Calu3 (cell line): Measurements from ENCODE around the gene CD34. TPM values are rescaled to one million over a fixed set of nuclear protein-coding genes. Genes with fewer than 3 reads are reported as not detected.
"Not testable (repeated sequence)": the region's sequence is repeated elsewhere in the genome, so short reads cannot be mapped to it uniquely, and the experiment has no call there.

Experiments used
- BruUV-seq: library from RNA; stranded (reverse); fragments of 400-500 nt; replicated peaks from 2 replicates; lab custom pipeline; 2021; lab: Mats Ljungman, UMichigan
- CTCF ChIA-PET: fragments of 300-600 bp; sonication (Branson Sonifier 250); formaldehyde crosslinking; loops from one replicate; lab custom pipeline; 2022; ENCODE audit warnings: antibody characterized with exemption; lab: Charles Lee
- DNase-seq: peaks from one replicate; pipeline ENCODE4 v3.0.0; 2022
- H3K27ac Mint-ChIP-seq: one replicate; pipeline ENCODE4 v1.8.0; 2022; ENCODE audit warnings: mixed read lengths; ENCODE audit not compliant: unreplicated experiment
- H3K27me3 Mint-ChIP-seq: one replicate; pipeline ENCODE4 v1.8.0; 2022; ENCODE audit warnings: mixed read lengths; ENCODE audit not compliant: unreplicated experiment
- H3K36me3 Mint-ChIP-seq: one replicate; pipeline ENCODE4 v1.8.0; 2022; ENCODE audit warnings: mild to moderate bottlenecking, moderate library complexity, mixed read lengths; ENCODE audit not compliant: insufficient read depth, unreplicated experiment
- H3K4me1 Mint-ChIP-seq: one replicate; pipeline ENCODE4 v1.8.0; 2022; ENCODE audit warnings: mild to moderate bottlenecking, low read depth, mixed read lengths; ENCODE audit not compliant: unreplicated experiment
- H3K4me3 Mint-ChIP-seq: one replicate; pipeline ENCODE4 v1.8.0; 2022; ENCODE audit warnings: mild to moderate bottlenecking, low read depth, moderate library complexity, mixed read lengths; ENCODE audit not compliant: unreplicated experiment
- H3K9me3 Mint-ChIP-seq: one replicate; pipeline ENCODE4 v1.8.0; 2022; ENCODE audit warnings: low read depth, mixed read lengths; ENCODE audit not compliant: unreplicated experiment
- intact Hi-C: fragments of 100-400 bp; cut with micrococcal nuclease; formaldehyde crosslinking; loops from one replicate; pipeline ENCODE4 v1.10.0; 2022; ENCODE audit not compliant: unreplicated experiment
- total RNA-seq: library from RNA; stranded (reverse); gene quantifications from 2 replicates; pipeline ENCODE4 v1.2.3, GENCODE V29; 2022
- TF ChIP-seq, protein P1 (sequence below): fragments of 200-600 bp; IDR thresholded peaks from one replicate; pipeline ENCODE4 v1.8.0; 2022; ENCODE audit warnings: antibody characterized with exemption; ENCODE audit not compliant: unreplicated experiment

CD34 gene
- total RNA-seq, 1 experiment from 2014 or later, result 0.24 TPM

DNA sequence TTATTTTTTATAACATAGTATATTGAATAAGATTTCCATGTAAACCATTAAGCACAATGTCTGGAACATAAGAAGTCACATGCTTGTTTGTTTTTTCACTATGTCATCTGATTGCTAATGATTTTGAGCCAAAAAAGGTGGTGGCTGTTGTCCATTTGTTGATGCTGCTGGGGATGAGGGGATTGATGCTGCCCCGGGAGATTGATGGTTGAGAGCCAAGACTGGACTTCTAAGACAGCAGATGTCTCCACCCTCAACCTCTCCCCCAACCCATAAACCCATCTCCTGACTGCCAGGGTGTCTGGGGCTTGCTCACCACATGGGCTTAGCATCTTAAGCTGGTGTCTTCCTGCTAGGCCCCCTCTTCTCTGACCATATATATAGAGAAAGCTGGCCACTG is 35.8 kb upstream of the CD34 start:
- H3K4me1 Mint-ChIP-seq, result no peaks in the 10 kb centered on the region
- DNase-seq, result no peak
- BruUV-seq, result no TSS peak
- no peaks in the 10 kb centered on the region for H3K9me3 Mint-ChIP-seq
- H3K27me3 Mint-ChIP-seq, result no peaks in the 10 kb centered on the region
- TF ChIP-seq, protein P1, sequence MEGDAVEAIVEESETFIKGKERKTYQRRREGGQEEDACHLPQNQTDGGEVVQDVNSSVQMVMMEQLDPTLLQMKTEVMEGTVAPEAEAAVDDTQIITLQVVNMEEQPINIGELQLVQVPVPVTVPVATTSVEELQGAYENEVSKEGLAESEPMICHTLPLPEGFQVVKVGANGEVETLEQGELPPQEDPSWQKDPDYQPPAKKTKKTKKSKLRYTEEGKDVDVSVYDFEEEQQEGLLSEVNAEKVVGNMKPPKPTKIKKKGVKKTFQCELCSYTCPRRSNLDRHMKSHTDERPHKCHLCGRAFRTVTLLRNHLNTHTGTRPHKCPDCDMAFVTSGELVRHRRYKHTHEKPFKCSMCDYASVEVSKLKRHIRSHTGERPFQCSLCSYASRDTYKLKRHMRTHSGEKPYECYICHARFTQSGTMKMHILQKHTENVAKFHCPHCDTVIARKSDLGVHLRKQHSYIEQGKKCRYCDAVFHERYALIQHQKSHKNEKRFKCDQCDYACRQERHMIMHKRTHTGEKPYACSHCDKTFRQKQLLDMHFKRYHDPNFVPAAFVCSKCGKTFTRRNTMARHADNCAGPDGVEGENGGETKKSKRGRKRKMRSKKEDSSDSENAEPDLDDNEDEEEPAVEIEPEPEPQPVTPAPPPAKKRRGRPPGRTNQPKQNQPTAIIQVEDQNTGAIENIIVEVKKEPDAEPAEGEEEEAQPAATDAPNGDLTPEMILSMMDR, result no peak
- H3K36me3 Mint-ChIP-seq, result no peaks in the 10 kb centered on the region
- CTCF ChIA-PET, result interaction anchor here (0.7 to 1.8 kb wide), 2 partner anchors 9 to 16 kb away, joined by 5 to 6 read pairs; no protein-coding TSS in a partner anchor
- no peak overlapping the region for H3K27ac Mint-ChIP-seq
- H3K4me3 Mint-ChIP-seq, result no peak overlapping the region
- intact Hi-C loops, result no loop called here

DNA sequence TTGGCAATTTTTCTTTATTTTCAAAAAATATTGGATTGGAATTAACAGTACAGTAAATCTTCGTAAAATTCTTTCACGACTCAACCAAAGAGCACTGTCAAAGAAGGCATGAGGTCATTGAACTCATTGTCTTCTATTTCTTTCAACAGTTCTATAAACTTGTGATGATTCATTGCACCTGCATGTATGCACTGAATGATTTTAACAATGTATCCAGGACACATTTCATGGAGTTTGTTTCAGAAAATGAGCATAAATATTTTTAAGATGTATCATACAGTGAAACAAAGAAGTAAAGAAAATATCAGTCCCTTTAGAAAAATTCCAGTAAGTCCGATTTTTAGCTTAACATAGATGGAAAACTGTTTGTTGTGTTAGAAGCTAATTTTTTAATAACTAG is 33.6 kb upstream of the CD34 start:
- H3K9me3 Mint-ChIP-seq, result no peaks in the 10 kb centered on the region
- peaks cover 8% of the 10 kb centered on the region for H3K4me1 Mint-ChIP-seq
- no peaks in the 10 kb centered on the region for H3K27me3 Mint-ChIP-seq
- CTCF ChIA-PET, result interaction anchor here (1.4 kb wide), 1 partner anchor 9 kb away, joined by 5 read pairs; no protein-coding TSS in a partner anchor
- TF ChIP-seq, protein P1, result no peak
- intact Hi-C loops, result no loop called here
- no peak overlapping the region for H3K27ac Mint-ChIP-seq
- H3K4me3 Mint-ChIP-seq, result no peak overlapping the region
- no peaks in the 10 kb centered on the region for H3K36me3 Mint-ChIP-seq
- DNase-seq, result no peak
- BruUV-seq, result no TSS peak

DNA sequence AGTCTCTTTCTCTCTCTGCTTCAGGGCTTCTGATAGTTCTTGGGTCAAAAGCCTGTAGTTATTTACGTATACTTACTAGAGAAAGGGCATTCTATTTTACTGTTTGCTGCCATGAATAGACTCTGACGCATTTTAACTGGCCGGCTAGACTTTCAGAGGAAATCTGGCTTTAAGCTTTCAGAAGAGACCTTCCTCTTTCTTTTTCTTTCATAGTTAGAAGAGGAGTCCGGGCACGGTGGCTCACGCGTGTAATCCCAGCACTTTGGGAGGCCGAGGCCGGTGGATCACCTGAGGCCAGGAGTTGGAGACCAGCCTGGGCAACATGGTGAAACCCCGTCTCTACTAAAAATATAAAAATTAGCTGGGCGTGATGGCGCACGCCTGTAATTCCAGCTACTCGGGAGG is 31.4 kb upstream of the CD34 start:
- intact Hi-C loops, H3K4me3 Mint-ChIP-seq, DNase-seq, H3K27ac Mint-ChIP-seq, H3K9me3 Mint-ChIP-seq, H3K27me3 Mint-ChIP-seq, BruUV-seq: not testable (repeated sequence)
- CTCF ChIA-PET, result interaction anchor here (0.6 kb wide), 1 partner anchor 340 kb away, joined by 4 read pairs; no protein-coding TSS in a partner anchor
- peaks cover 30% of the 10 kb centered on the region for H3K4me1 Mint-ChIP-seq
- H3K36me3 Mint-ChIP-seq, result peaks cover 13% of the 10 kb centered on the region

DNA sequence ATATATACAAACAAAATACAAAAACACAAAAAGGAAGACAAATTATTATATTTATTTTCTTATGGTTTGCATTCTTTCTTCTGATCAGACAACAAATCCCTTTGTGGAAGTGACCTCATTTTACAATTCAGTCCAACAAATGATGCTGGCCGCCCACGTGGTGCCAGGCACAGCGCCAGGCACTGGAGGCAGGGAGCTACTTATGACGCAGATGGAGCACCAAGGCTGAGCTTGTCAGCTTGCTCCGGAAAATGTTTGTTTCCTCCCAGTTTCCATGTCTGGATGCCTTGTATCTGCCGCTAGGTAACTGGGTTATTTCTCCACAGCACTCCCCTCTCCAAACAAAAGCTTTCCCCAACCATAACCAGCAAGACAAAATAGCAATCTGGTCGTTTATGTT is 30.7 kb upstream of the CD34 start:
- TF ChIP-seq, protein P1, result no peak
- H3K4me1 Mint-ChIP-seq, result peaks cover 37% of the 10 kb centered on the region
- H3K9me3 Mint-ChIP-seq, result no peaks in the 10 kb centered on the region
- no TSS peak for BruUV-seq
- CTCF ChIA-PET, result no interaction called here
- intact Hi-C loops, result no loop called here
- no peak overlapping the region for H3K4me3 Mint-ChIP-seq
- H3K27me3 Mint-ChIP-seq, result no peaks in the 10 kb centered on the region
- no peak for DNase-seq
- H3K27ac Mint-ChIP-seq, result no peak overlapping the region
- H3K36me3 Mint-ChIP-seq, result peaks cover 16% of the 10 kb centered on the region

DNA sequence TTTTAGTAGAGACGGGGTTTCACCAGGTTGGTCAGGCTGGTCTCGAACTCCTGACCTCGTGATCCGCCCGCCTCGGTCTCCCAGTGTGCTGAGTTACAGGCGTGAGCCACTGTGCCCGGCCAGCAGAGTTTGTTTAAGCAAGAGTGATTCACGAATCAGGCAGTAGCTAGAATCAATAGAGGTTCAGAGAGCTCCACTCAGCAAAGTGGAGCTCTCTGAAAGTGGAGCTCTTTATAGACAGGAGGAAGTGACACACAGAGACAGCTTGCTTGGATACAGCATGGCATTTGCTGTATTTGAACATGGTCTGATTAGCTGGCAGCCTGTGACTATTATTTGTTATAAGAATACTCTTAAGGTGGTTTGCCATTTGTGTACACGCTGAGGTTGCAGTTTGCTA is 27.1 kb upstream of the CD34 start:
- H3K36me3 Mint-ChIP-seq, result peaks cover 20% of the 10 kb centered on the region
- H3K4me3 Mint-ChIP-seq, result no peak overlapping the region
- no peaks in the 10 kb centered on the region for H3K9me3 Mint-ChIP-seq
- peaks cover 63% of the 10 kb centered on the region for H3K4me1 Mint-ChIP-seq
- CTCF ChIA-PET, result interaction anchor here (0.7 to 1.5 kb wide), 8 partner anchors 9 to 94 kb away, joined by 3 to 15 read pairs (median 6); no protein-coding TSS in a partner anchor
- TF ChIP-seq, protein P1, result no peak
- intact Hi-C loops, result no loop called here
- peak overlapping the region; percentile 70 for H3K27ac Mint-ChIP-seq
- H3K27me3 Mint-ChIP-seq, result no peaks in the 10 kb centered on the region
- peak; percentile 79 for DNase-seq
- no TSS peak for BruUV-seq
